ENCODE data around the gene NAT16.

The NAT16 gene

DNA sequence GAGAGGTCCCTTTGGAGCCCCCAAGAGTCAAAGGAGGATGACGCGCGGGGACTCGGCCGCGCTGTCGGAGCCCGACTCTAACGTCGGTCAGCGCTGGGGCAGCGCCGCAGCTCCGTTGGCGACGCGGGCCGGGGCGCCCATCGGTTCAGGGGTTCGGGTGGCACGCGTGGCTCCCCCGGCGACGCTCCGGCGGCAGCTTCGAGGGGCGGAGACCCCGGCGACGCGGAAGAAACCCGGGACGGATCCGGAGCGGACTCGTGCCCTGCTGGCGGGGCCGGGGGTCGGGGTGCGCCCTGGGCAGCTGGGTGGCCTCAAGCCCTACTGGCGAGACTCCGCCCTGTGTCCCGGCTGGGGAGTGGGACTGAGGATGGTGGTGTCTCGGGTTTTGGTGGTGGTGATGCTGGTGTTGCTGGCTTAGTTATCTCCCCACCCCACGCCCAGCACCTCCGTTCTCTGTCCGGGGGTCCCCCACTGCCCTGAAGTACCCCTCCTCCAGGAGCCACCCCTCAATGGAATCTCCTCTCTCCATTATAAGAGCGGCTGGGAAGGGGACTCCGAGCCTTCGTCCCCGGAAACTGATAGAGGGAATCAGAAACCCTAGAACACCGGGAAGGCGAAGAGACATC is at the start of gene NAT16:
NAT16 (minus strand) TSS at position 164 of the 626 bp plus-strand sequence. CDS start 5,486 bp downstream, outside the sequence.
- Histone ChIP-seq H3K27me3 (ENCODE audit: low read depth, low read length) (peaks cover 44% of the 10 kb centered on the region), H3K4me3 (ENCODE audit: low read depth in 1 of 2, low read length in 2 of 2) (no peak within 1 kb of the TSS), H3K4me1 (ENCODE audit: control insufficient read depth in 1 of 2, insufficient read depth in 2 of 2, low read length in 2 of 2) (peaks cover 0 to 16% of the 10 kb centered on the region in 2 donors), H3K27ac (ENCODE audit: low read length) (no peak within 1 kb of the TSS), H3K36me3 (ENCODE audit: control insufficient read depth in 1 of 2, insufficient read depth in 2 of 2, low read length in 2 of 2) (no peaks in the 10 kb centered on the region), H3K9me3 (ENCODE audit: control insufficient read depth in 1 of 2, low read length in 2 of 2) (no peaks in the 10 kb centered on the region)

- H3K4me3 ChIP-seq (ENCODE audit: low read depth in 1 of 2, low read length in 2 of 2): no peak overlapping the region
- H3K27me3 ChIP-seq (ENCODE audit: low read depth, low read length): no peaks in the 10 kb centered on the region
- peaks cover 0 to 2% of the 10 kb centered on the region in 2 donors for H3K4me1 ChIP-seq (ENCODE audit: control insufficient read depth in 1 of 2, insufficient read depth in 2 of 2, low read length in 2 of 2)
- no peak overlapping the region for H3K27ac ChIP-seq (ENCODE audit: low read length)
- no peaks in the 10 kb centered on the region for H3K9me3 ChIP-seq (ENCODE audit: control insufficient read depth in 1 of 2, low read length in 2 of 2)
- peaks cover 6 to 43% of the 10 kb centered on the region in 2 donors for H3K36me3 ChIP-seq (ENCODE audit: control insufficient read depth in 1 of 2, insufficient read depth in 2 of 2, low read length in 2 of 2)
These were observed 46.6 kb upstream of the NAT16 start for GRCh38 chr7:101226721-101227120.

- no peaks in the 10 kb centered on the region for H3K9me3 ChIP-seq (ENCODE audit: control insufficient read depth in 1 of 2, low read length in 2 of 2)
- H3K36me3 ChIP-seq (ENCODE audit: control insufficient read depth in 1 of 2, insufficient read depth in 2 of 2, low read length in 2 of 2): peaks cover 6 to 43% of the 10 kb centered on the region in 2 donors
- no peak overlapping the region for H3K27ac ChIP-seq (ENCODE audit: low read length)
- H3K4me1 ChIP-seq (ENCODE audit: control insufficient read depth in 1 of 2, insufficient read depth in 2 of 2, low read length in 2 of 2): no peaks in the 10 kb centered on the region
- no peaks in the 10 kb centered on the region for H3K27me3 ChIP-seq (ENCODE audit: low read depth, low read length)
- H3K4me3 ChIP-seq (ENCODE audit: low read depth in 1 of 2, low read length in 2 of 2): no peak overlapping the region
These were observed 45.6 kb upstream of the NAT16 start for GRCh38 chr7:101225650-101226049.

- peaks cover 0 to 19% of the 10 kb centered on the region in 2 donors for H3K4me1 ChIP-seq (ENCODE audit: control insufficient read depth in 1 of 2, insufficient read depth in 2 of 2, low read length in 2 of 2)
- no peak overlapping the region for H3K4me3 ChIP-seq (ENCODE audit: low read depth in 1 of 2, low read length in 2 of 2)
- H3K9me3 ChIP-seq (ENCODE audit: control insufficient read depth in 1 of 2, low read length in 2 of 2): no peaks in the 10 kb centered on the region
- H3K27me3 ChIP-seq (ENCODE audit: low read depth, low read length): no peaks in the 10 kb centered on the region
- H3K27ac ChIP-seq (ENCODE audit: low read length): no peak overlapping the region
- peaks cover 6 to 31% of the 10 kb centered on the region in 2 donors for H3K36me3 ChIP-seq (ENCODE audit: control insufficient read depth in 1 of 2, insufficient read depth in 2 of 2, low read length in 2 of 2)
These were observed 43.4 kb upstream of the NAT16 start for GRCh38 chr7:101223528-101223927.

DNA sequence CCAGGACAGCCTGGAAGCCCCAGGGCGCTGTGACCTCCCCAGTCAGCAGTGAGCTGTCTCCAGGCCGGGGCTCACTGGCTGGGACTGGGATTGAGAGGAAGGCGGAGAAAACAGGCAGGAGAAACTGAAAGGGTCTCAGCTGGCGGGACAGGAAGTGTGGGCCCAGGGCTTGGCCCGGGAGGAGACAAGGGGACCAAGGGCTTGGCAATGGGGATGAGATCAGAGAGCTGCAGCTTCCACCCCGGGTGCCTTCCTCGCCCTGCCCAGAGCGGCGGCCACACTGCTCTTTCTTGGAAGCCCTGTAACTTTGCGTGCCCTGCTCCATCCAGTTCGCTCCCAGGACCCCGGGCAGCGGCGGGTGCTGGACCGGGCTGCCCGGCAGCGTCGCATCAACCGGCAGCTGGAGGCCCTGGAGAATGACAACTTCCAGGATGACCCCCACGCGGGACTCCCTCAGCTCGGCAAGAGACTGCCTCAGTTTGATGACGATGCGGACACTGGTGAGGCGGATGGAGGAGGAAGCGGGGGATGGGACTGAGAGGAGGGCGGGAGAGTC is 42.3 kb upstream of the NAT16 start:
- H3K9me3 ChIP-seq (ENCODE audit: control insufficient read depth in 1 of 2, low read length in 2 of 2): no peaks in the 10 kb centered on the region
- H3K27ac ChIP-seq (ENCODE audit: low read length): no peak overlapping the region
- H3K27me3 ChIP-seq (ENCODE audit: low read depth, low read length): no peaks in the 10 kb centered on the region
- no peak overlapping the region for H3K4me3 ChIP-seq (ENCODE audit: low read depth in 1 of 2, low read length in 2 of 2)
- peaks cover 6 to 26% of the 10 kb centered on the region in 2 donors for H3K36me3 ChIP-seq (ENCODE audit: control insufficient read depth in 1 of 2, insufficient read depth in 2 of 2, low read length in 2 of 2)
- peaks cover 0 to 21% of the 10 kb centered on the region in 2 donors for H3K4me1 ChIP-seq (ENCODE audit: control insufficient read depth in 1 of 2, insufficient read depth in 2 of 2, low read length in 2 of 2)

GRCh38 chr7:101220295-101220694 is 40.2 kb upstream of the NAT16 start:
- Histone ChIP-seq H3K4me3 (ENCODE audit: low read depth in 1 of 2, low read length in 2 of 2) (no peak overlapping the region), H3K9me3 (ENCODE audit: control insufficient read depth in 1 of 2, low read length in 2 of 2) (no peaks in the 10 kb centered on the region), H3K36me3 (ENCODE audit: control insufficient read depth in 1 of 2, insufficient read depth in 2 of 2, low read length in 2 of 2) (peaks cover 3 to 29% of the 10 kb centered on the region in 2 donors), H3K4me1 (ENCODE audit: control insufficient read depth in 1 of 2, insufficient read depth in 2 of 2, low read length in 2 of 2) (peaks cover 0 to 33% of the 10 kb centered on the region in 2 donors), H3K27me3 (ENCODE audit: low read depth, low read length) (no peaks in the 10 kb centered on the region), H3K27ac (ENCODE audit: low read length) (no peak overlapping the region)

GRCh38 chr7:101218236-101219125 is 38.4 kb upstream of the NAT16 start:
- H3K9me3 ChIP-seq (ENCODE audit: control insufficient read depth in 1 of 2, low read length in 2 of 2): no peaks in the 10 kb centered on the region
- peak overlapping the region; percentile 97 for H3K27ac ChIP-seq (ENCODE audit: low read length)
- H3K4me3 ChIP-seq (ENCODE audit: low read depth in 1 of 2, low read length in 2 of 2): peak overlapping the region; percentile 89 to 94
- H3K36me3 ChIP-seq (ENCODE audit: control insufficient read depth in 1 of 2, insufficient read depth in 2 of 2, low read length in 2 of 2): peaks cover 5 to 18% of the 10 kb centered on the region in 2 donors
- H3K27me3 ChIP-seq (ENCODE audit: low read depth, low read length): no peaks in the 10 kb centered on the region
- H3K4me1 ChIP-seq (ENCODE audit: control insufficient read depth in 1 of 2, insufficient read depth in 2 of 2, low read length in 2 of 2): peaks cover 0 to 33% of the 10 kb centered on the region in 2 donors

- Histone ChIP-seq H3K9me3 (ENCODE audit: control insufficient read depth in 1 of 2, low read length in 2 of 2) (no peaks in the 10 kb centered on the region), H3K27ac (ENCODE audit: low read length) (peak within 1 kb of the TSS; percentile 97), H3K27me3 (ENCODE audit: low read depth, low read length) (no peaks in the 10 kb centered on the region), H3K36me3 (ENCODE audit: control insufficient read depth in 1 of 2, insufficient read depth in 2 of 2, low read length in 2 of 2) (peaks cover 5 to 12% of the 10 kb centered on the region in 2 donors), H3K4me3 (ENCODE audit: low read depth in 1 of 2, low read length in 2 of 2) (peak within 1 kb of the TSS; percentile 89 to 94), H3K4me1 (ENCODE audit: control insufficient read depth in 1 of 2, insufficient read depth in 2 of 2, low read length in 2 of 2) (peaks cover 0 to 33% of the 10 kb centered on the region in 2 donors)
These were observed 37.5 kb upstream of the NAT16 start, which contains the start of the genes PLOD3 and ZNHIT1 for GRCh38 chr7:101217388-101218235. Gene PLOD3 (minus strand): TSS chr7:101217581. CDS start chr7:101217274, 307 bp downstream. Gene ZNHIT1 (plus strand): TSS chr7:101218165. CDS start chr7:101218196, 31 bp downstream.

- Histone ChIP-seq H3K4me3 (ENCODE audit: low read depth in 1 of 2, low read length in 2 of 2) (peak overlapping the region; percentile 89 to 94), H3K27me3 (ENCODE audit: low read depth, low read length) (no peaks in the 10 kb centered on the region), H3K36me3 (ENCODE audit: control insufficient read depth in 1 of 2, insufficient read depth in 2 of 2, low read length in 2 of 2) (peaks cover 5 to 18% of the 10 kb centered on the region in 2 donors), H3K27ac (ENCODE audit: low read length) (peak overlapping the region; percentile 68), H3K4me1 (ENCODE audit: control insufficient read depth in 1 of 2, insufficient read depth in 2 of 2, low read length in 2 of 2) (peaks cover 0 to 33% of the 10 kb centered on the region in 2 donors), H3K9me3 (ENCODE audit: control insufficient read depth in 1 of 2, low read length in 2 of 2) (no peaks in the 10 kb centered on the region)
These were observed 36.8 kb upstream of the NAT16 start for GRCh38 chr7:101216860-101217387.

DNA sequence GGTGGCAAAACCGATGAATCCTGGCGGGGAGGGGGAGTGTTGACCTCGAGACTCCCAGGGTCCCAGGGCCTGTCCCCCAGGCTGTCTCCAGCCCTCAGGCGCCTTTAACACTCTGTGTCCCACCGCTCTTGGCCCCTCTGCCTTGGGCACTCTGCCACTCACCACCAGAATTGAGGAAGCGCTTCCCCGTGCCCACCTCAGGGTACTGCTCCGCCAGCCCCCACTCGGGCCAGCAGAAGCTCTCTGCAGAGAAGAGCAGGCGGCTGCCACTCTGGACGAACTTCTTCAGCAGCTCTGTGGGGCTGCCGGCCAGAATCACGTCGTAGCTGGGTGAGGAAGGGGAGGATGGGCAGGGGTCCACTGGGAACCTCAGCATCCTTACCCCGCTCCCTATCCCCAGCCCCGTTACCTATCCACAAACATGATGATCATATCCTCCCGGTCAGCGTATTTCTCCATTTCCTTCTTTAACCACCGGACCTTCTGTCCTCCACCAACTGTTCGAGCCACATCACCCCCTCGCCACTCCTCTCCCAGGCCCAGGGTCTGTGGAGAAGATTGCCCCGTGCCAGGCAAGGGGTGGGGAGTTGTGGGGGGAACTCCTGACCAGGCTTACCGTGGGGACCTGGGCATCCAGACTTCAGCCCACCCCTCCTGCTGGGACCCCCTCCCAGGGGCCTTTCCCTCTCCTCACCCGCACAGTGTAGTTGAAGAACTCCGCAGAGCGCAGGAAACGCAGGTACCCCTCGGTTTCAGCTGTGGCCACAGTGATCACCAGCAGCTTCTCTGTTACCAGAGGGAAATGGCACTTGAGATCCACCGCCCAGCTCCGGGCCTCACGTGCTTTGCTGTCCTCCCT is 36.1 kb upstream of the NAT16 start:
- Histone ChIP-seq H3K27ac (ENCODE audit: low read length) (peak overlapping the region; percentile 68), H3K36me3 (ENCODE audit: control insufficient read depth in 1 of 2, insufficient read depth in 2 of 2, low read length in 2 of 2) (peaks cover 5 to 25% of the 10 kb centered on the region in 2 donors)

More for the DNA sequence above, 36.1 kb upstream of the NAT16 start:
- no peaks in the 10 kb centered on the region for H3K9me3 ChIP-seq (ENCODE audit: control insufficient read depth in 1 of 2, low read length in 2 of 2)
- H3K4me3 ChIP-seq (ENCODE audit: low read depth in 1 of 2, low read length in 2 of 2): peak overlapping the region; percentile 89 to 94
- H3K4me1 ChIP-seq (ENCODE audit: control insufficient read depth in 1 of 2, insufficient read depth in 2 of 2, low read length in 2 of 2): peaks cover 0 to 33% of the 10 kb centered on the region in 2 donors
- no peaks in the 10 kb centered on the region for H3K27me3 ChIP-seq (ENCODE audit: low read depth, low read length)

Data from muscle layer of duodenum (tissue), 2 donors.